NCI-H1417 (cell line): ENCODE data around the gene SPSB3.
A peak's percentile ranks its signal among the peaks of the same experiment; 100 is the strongest.

ENCODE experiments used
- DNase-seq, 3 experiments: peaks; one replicate each; lab custom pipeline; 2025; lab: John Stamatoyannopoulos, UW

The SPSB3 gene

GRCh38 chr16:1775006-1775845 is 7.1 kb downstream of the SPSB3 start:
- DNase-seq = no peak

- DNase-seq = no peak
Observed at GRCh38 chr16:1774448-1774780, 8.0 kb downstream of the SPSB3 start.

GRCh38 chr16:1773703-1774447 is 8.5 kb downstream of the SPSB3 start:
- peak in 1 of 3 experiments; percentile 36 for DNase-seq

DNA sequence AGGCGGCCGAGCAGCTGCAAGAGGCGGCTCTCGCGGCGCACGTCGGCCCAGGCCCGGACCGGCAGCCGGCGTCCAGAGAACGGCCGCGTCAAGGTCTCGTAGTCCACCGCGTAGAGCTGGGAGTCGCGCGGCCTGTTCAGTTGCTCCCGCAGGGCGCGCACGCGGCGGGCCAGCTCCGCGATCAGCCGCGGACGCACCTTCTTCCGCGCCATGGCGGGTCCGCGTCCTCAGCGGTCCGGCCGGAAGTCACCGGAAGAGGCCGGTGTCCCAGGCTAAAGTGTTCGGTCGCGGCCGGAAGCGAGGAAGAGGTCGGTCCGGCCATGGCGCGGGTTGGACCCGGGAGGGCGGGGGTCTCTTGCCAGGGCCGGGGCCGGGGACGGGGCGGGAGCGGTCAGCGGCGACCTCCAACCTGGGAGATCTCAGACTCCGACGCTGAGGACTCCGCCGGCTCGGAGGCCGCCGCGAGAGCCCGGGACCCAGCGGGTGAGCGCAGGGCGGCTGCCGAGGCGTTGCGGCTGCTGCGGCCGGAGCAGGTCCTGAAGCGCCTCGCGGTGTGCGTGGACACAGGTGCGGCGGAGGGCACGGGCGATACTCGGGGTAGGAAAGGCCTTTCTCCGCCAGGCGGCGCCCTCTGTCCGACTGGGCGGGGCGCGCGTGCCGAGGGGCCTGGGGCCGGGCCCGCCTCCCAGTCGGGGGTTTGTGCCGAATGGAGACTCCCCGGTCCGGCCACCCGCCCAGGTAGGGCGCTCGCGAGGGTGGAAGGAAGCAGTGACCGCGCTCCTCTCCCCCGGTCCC is 9.3 kb downstream of the SPSB3 start, which contains the start of gene MRPS34:
Gene MRPS34 (minus strand): TSS at position 227 of the 795 bp plus-strand sequence. CDS start 15 bp downstream, at position 212.
- peak; percentile 90 to 96 (median 92) for DNase-seq

DNA sequence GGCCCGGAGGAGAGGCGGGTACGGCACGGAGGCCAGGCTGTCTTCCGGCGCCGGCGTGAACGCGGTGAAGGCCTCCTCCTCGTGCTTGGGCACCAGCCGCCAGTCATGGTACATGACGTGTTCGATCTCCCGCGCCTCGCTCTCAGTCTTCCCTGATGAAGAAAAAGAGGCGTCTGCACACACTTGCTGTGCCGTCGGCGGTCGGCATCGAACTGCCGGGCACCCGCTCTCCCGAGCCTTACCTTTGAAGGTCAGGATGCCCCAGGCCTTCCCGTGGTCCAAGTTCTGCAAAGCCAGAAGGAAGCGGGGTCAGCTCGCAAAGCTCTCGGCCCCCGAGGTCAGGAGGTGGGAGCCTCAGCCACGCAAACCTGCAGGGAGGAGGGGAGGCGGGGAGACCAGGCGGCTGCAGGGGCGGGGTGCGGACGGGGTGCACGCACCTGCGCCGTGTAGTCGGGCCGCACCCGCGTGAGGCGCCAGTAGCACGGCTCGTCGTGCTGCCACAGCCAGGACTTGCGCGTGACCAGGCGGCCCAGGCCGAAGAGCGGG is 9.9 kb downstream of the SPSB3 start, which contains the start of gene EME2:
Gene EME2 (plus strand): TSS at position 449 of the 546 bp plus-strand sequence. CDS start 418 bp downstream, outside the sequence.
- peak in 2 of 3 experiments; percentile 79 to 81 for DNase-seq

GRCh38 chr16:1771864-1772361 is 10.5 kb downstream of the SPSB3 start:
- peak in 1 of 3 experiments; percentile 41 for DNase-seq

GRCh38 chr16:1771188-1771863 is 11.0 kb downstream of the SPSB3 start, which contains the start of gene NME3:
Gene NME3 (minus strand): TSS chr16:1771543. CDS start chr16:1771534, 9 bp downstream.
- peak; percentile 51 to 64 (median 58) for DNase-seq

DNA sequence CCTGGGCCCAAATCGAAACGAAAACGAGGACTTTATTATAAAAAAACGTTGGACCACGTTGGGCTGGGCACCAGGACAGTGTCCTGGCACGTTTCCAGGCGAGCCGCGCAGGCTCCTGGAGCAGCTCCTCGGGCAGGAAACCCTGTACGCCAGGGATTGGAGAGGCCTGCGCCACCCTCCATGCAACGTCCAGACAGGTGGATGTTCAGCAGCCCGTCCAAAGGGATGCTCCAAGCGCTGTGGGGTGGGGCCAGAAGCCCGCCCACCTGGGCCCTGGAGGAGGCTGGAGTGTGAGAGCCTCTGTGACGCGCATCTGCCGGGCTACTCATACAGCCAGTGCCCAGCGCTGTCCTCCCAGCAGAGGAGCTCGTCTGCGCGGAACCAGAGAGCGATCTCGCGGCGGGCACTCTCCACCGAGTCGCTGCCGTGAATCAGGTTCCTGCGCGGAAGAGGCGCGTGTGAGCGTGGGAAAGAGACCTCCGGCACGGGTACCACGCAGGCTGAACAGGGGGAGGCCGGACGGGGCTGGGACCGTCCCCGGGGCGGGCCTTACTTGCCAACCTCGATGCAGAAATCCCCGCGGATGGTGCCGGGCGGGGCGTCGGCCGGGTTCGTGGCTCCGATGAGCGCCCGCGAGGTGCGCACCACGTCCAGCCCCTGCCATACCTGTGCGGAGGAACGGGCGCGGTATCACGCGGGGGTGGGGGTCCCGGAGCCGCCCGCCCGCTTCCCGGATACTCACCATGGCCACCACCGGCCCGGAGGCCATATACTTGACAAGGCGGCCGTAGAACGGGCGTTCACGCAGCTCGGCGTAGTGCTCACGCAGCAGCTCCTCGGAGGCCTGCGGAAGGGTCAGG is 11.8 kb downstream of the SPSB3 start:
- DNase-seq = peak; percentile 41 to 97 (median 62)

DNA sequence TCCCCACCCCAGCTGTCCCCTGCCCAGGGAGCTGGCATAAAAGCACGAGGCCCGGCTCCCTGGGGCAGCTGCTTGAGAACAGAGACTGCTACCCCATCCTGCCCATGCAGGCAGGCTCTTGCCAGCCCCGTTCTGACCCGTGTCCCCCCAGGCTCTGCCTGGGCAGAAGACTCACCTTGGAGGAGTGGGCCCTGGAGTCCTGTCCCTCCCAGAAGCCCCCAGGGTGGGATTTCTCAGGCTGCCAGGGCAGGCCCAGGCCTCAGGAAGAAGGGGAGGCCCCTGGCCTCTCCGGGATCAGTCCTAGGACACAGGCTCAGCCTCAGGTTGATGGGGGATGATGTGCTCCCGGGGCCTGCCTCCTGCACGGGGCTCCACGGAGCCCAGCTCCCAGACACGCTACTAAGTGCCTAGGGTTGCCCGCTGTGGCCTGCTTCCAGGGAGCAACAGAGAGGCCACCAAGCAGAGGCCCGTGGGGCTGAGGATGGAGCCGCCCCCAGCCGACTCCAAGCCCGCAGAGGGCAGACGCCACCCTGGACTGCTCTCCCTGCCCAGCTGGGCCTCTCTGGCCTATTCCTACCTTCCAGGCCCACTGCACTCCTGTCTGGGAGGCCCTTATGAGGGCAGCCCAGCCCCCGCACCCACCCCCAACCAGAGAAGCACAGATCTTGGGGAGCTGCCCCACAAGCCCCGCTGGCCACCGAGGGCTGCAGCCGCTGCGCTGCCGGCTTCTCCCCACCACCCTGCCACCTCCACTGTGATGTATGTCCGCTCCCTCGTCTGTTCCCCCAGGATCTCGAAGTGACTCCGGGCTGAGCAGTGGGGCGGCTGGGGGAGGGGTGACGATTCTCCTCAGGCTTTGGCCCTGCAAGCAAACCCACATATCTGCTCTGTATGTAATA is 12.7 kb downstream of the SPSB3 start:
- no peak for DNase-seq

DNA sequence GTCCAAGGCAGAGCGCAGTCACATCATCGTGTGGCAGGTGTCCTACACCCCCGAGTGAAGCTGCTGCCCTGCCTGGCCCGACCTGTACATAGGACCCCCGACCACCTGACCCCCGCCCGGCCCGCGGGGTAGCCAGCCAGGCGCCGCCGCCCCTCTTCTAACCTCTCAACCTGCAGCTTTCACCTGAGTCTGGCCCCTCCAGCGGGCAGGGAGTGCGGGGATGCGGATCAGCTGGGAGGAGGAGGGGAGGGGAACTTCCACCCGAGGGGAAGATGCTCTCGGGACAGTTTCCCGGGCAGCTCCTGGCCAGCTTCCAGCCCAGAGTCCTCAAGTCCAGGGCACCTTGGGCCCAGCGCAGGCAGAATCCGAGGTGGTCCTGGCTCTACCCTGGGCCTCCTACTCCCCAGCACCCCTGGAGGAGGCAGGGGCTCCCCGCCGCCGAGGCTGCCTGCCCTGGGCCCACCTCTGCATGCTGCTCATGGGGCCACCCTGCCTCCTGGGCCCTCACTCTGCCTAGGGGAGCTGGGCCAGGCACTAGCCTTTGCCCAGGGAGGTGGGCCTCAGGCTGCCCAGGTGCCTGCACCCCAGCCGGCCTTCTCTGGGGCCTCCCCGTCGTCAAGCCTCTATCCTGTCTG is 13.5 kb downstream of the SPSB3 start:
- DNase-seq = no peak

DNA sequence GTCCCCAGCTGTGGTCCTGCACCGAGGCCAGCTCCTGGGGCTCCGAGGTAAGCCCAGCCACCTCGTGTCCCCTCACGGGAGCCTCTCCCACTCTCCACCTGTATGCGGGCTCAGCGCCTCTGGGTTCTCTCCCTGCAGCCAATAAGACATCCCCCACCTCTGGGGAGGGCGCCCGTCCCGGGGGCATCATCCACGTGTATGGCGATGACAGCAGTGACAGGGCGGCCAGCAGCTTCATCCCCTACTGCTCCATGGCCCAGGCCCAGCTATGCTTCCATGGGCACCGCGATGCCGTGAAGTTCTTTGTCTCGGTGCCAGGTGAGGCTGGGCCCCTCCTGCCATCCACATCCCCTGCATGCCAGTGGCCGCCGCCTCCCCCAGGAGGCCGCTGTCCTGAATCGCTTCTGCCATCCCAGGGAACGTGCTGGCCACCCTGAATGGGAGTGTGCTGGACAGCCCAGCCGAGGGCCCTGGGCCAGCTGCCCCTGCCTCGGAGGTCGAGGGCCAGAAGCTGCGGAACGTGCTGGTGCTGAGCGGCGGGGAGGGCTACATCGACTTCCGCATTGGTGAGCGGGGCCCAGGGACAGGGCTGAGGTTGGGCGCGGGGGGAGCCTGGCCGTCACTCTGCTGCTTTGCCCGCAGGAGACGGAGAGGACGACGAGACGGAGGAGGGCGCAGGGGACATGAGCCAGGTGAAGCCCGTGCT is 14.2 kb downstream of the SPSB3 start:
- DNase-seq = no peak

- no peak for DNase-seq
Observed at GRCh38 chr16:1767116-1767994, 15.0 kb downstream of the SPSB3 start.

GRCh38 chr16:1766701-1767100 is 15.7 kb downstream of the SPSB3 start:
- no peak for DNase-seq

- no peak for DNase-seq
Observed at GRCh38 chr16:1766231-1766630, 16.1 kb downstream of the SPSB3 start.

- no peak for DNase-seq
Observed at GRCh38 chr16:1765826-1766225, 16.5 kb downstream of the SPSB3 start.

GRCh38 chr16:1764971-1765370 is 17.4 kb downstream of the SPSB3 start:
- DNase-seq = no peak
